VCaP (cell line): ENCODE data around the gene PLEK.
"Not testable (repeated sequence)": the region's sequence is repeated elsewhere in the genome, so short reads cannot be mapped to it uniquely, and the experiment has no call there.

ENCODE experiments used
- H3K27ac ChIP-seq: fragments of 450-650 bp; 2 replicates; pipeline ENCODE4 v1.5.1; 2017
- TF ChIP-seq, protein P1 (sequence below): fragments of 450-650 bp; conservative IDR thresholded peaks from 2 replicates; pipeline ENCODE4 v1.5.1; 2017; ENCODE audit warnings: mild to moderate bottlenecking, moderate library complexity

PLEK gene

GRCh38 chr2:68375582-68375981 is 10.5 kb downstream of the PLEK start:
- TF ChIP-seq, protein P1, sequence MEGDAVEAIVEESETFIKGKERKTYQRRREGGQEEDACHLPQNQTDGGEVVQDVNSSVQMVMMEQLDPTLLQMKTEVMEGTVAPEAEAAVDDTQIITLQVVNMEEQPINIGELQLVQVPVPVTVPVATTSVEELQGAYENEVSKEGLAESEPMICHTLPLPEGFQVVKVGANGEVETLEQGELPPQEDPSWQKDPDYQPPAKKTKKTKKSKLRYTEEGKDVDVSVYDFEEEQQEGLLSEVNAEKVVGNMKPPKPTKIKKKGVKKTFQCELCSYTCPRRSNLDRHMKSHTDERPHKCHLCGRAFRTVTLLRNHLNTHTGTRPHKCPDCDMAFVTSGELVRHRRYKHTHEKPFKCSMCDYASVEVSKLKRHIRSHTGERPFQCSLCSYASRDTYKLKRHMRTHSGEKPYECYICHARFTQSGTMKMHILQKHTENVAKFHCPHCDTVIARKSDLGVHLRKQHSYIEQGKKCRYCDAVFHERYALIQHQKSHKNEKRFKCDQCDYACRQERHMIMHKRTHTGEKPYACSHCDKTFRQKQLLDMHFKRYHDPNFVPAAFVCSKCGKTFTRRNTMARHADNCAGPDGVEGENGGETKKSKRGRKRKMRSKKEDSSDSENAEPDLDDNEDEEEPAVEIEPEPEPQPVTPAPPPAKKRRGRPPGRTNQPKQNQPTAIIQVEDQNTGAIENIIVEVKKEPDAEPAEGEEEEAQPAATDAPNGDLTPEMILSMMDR = no peak
- no peak overlapping the region for H3K27ac ChIP-seq

DNA sequence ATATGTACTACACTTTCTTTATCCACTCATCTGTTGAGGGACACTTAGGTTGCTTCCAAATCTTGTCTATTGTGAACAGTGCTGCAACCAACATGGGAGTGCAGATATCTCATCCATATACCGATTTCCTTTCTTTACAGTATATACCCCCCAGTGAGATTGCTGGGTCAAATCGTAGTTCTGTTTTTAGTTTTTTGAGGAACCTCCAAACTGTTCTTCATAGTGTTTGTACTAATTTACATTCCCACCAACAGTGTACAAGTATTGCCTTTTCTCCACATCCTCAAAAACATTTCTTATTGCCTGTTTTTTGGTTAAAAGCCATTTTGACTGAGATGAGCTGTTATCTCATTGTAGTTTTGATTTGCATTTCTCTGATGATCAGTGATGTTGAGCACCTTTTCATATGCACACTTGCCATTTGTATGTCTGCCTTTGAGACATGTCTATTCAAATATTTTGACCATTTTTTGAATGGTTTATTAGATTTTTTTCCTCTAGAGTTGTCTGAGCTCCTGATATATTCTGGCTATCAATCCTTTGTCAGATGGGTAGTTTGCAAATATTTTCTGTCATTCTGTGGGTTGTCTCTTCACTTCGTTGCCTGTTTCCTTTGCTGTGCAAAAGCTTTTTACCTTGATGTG is 12.2 kb downstream of the PLEK start:
- no peak overlapping the region for H3K27ac ChIP-seq
- TF ChIP-seq, protein P1 = no peak

- not testable (repeated sequence) for H3K27ac ChIP-seq
These were observed 13.7 kb downstream of the PLEK start for GRCh38 chr2:68378779-68379178.

DNA sequence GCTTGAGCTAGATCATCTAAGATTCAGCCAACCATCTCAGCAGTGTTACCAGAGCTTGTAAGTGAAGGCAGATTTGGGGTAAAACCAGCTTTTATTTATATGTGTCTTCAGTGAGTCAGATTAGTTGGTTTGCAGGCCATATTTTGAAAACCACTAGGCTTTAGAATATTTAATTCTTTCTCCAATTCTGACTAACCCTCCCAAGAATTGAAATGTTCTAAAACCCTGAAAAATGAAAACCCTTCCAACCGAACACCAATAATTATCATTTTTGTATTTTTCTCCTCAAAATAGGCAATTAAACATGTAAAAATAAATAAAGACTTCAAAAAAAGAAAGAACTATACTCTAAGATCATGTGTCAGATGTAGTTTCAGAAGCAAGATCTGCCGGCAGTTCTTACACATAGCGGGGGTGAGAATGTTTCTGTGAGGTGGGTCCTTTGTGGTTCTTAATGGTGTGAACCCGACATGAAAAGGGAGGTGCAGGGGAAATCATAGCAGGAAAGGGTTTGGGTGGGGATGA is 14.2 kb downstream of the PLEK start:
- no peak overlapping the region for H3K27ac ChIP-seq
- TF ChIP-seq, protein P1 = no peak

- H3K27ac ChIP-seq = no peak overlapping the region
- TF ChIP-seq, protein P1 = no peak
These were observed 18.7 kb downstream of the PLEK start for GRCh38 chr2:68383778-68384177.

GRCh38 chr2:68384485-68385107 is 19.5 kb downstream of the PLEK start:
- no peak overlapping the region for H3K27ac ChIP-seq
- TF ChIP-seq, protein P1 = no peak

DNA sequence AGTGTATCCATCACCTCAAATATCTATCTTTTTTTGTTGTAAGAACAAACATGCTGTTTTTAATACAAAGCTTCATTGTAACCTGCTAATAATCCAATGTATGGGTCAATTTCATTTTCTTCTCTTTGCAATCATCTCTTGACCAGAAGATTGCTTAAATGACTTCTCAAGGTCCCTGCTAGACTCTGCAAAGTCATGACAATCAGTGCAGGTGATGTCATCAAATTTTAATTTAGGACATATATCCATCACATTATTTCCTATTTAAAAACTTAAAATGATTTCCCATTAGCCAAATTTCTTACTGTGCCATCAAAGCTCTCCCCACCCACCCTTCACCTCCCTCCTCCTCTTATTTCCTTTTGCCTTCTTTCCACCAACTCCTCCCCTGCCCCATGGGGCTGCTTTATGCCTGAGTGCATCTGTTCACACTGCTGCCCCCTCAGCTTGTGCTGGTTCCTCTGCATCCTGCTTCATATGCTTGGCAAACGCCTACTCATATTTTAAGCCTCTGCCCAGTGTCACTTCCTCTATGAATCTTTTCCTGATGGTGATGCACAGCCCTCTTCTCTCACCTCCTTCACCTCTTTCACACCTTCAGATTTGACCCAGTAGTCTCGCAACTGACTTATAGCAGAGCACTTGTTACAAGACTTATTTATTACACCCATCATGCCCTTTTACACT is 20.3 kb downstream of the PLEK start:
- H3K27ac ChIP-seq = no peak overlapping the region
- TF ChIP-seq, protein P1 = no peak
